ENCODE measurements around the gene PPIP5K1.
"Not testable (repeated sequence)": the region's sequence is repeated elsewhere in the genome, so short reads cannot be mapped to it uniquely, and the experiment has no call there.

GRCh38 chr15:43638464-43639204 lies 48.6 kb upstream of the PPIP5K1 start:
- not testable (repeated sequence) for TF ChIP-seq CTCF (IDR thresholded peaks at IDR 0.05 in 2 of 3, conservative IDR thresholded peaks at IDR 0.05 in 1 of 3; ENCODE audit: borderline replicate concordance in 1 of 3, insufficient read depth in 1 of 3, low read depth in 2 of 3, low read length in 2 of 3); RAD21 (IDR thresholded peaks at IDR 0.05; ENCODE audit: low read depth); YY1 (IDR thresholded peaks at IDR 0.05; ENCODE audit: extremely low read depth, insufficient replicate concordance, low read depth, low read length); MAX (IDR thresholded peaks at IDR 0.05); POLR2A (IDR thresholded peaks at IDR 0.05; ENCODE audit: borderline replicate concordance, extremely low read depth, insufficient read depth, insufficient read length); EZH2phosphoT487 (IDR thresholded peaks at IDR 0.05; ENCODE audit: borderline replicate concordance); ZFX (IDR thresholded peaks at IDR 0.05); FOSL1 (IDR thresholded peaks at IDR 0.05; ENCODE audit: low read depth); JUND (IDR thresholded peaks at IDR 0.05); ZNF274 (IDR thresholded peaks at IDR 0.05; ENCODE audit: low read depth, low read length); SIN3A (IDR thresholded peaks at IDR 0.05; ENCODE audit: low read depth)
